OCI-LY1 (cell line): ENCODE data around the gene CRY1.
A peak's percentile ranks its signal among the peaks of the same experiment; 100 is the strongest.

ENCODE experiments used
- H2AFZ ChIP-seq: fragments of 200-600 bp; sonication (generic), shearing (Covaris generic); 2 replicates; pipeline ENCODE4 v1.6.0; 2014; ENCODE audit warnings: antibody characterized with exemption, mild to moderate bottlenecking, low read length
- H3F3A ChIP-seq: fragments of 200-600 bp; sonication (generic), shearing (Covaris generic); 2 replicates; pipeline ENCODE4 v1.6.0; 2014; ENCODE audit warnings: mild to moderate bottlenecking, antibody characterized with exemption, low read length, moderate library complexity; ENCODE audit not compliant: insufficient read depth
- H3K27ac ChIP-seq: fragments of 200-600 bp; sonication (generic); 2 replicates; pipeline ENCODE4 v1.5.1; 2014; ENCODE audit warnings: low read length, mixed run types, mild to moderate bottlenecking, low read depth; ENCODE audit not compliant: poor library complexity, severe bottlenecking
- H3K27me3 ChIP-seq: fragments of 200-600 bp; sonication (generic); 2 replicates; pipeline ENCODE4 v1.6.0; 2014; ENCODE audit warnings: antibody characterized with exemption, mild to moderate bottlenecking, low read length, moderate library complexity; ENCODE audit not compliant: insufficient read depth
- H3K36me3 ChIP-seq: fragments of 200-600 bp; sonication (generic); 2 replicates; pipeline ENCODE4 v1.6.1; 2014; ENCODE audit warnings: mild to moderate bottlenecking, antibody characterized with exemption, low read length, moderate library complexity, mixed read lengths; ENCODE audit not compliant: insufficient read depth
- H3K4me1 ChIP-seq: fragments of 200-600 bp; sonication (generic); 2 replicates; pipeline ENCODE4 v1.5.1; 2014; ENCODE audit warnings: mild to moderate bottlenecking, low read length, moderate library complexity; ENCODE audit not compliant: insufficient read depth, severe bottlenecking
- H3K4me2 ChIP-seq: fragments of 200-600 bp; sonication (generic), shearing (Covaris generic); 2 replicates; pipeline ENCODE4 v1.6.1; 2014; ENCODE audit warnings: low read length
- H3K4me3 ChIP-seq: fragments of 200-600 bp; sonication (generic); 2 replicates; pipeline ENCODE4 v1.5.1; 2014; ENCODE audit warnings: low read length, low read depth, mild to moderate bottlenecking, mixed read lengths; ENCODE audit not compliant: poor library complexity, severe bottlenecking
- H3K79me2 ChIP-seq: fragments of 200-600 bp; shearing (Covaris generic); 2 replicates; pipeline ENCODE4 v1.6.1; 2016; ENCODE audit warnings: mixed run types, low read length, mixed read lengths; ENCODE audit not compliant: insufficient read depth
- H3K9ac ChIP-seq: fragments of 200-600 bp; sonication (generic), shearing (Covaris generic); 2 replicates; pipeline ENCODE4 v1.6.1; 2014; ENCODE audit warnings: mild to moderate bottlenecking, low read length, mixed read lengths
- H3K9me2 ChIP-seq: fragments of 200-600 bp; sonication (generic), shearing (Covaris generic); 2 replicates; pipeline ENCODE4 v1.6.1; 2014; ENCODE audit warnings: low read depth, mild to moderate bottlenecking, low read length, mixed read lengths
- H3K9me3 ChIP-seq: fragments of 200-600 bp; shearing (Covaris generic); 2 replicates; pipeline ENCODE4 v1.6.1; 2014; ENCODE audit warnings: low read length, mixed read lengths
- H4K20me1 ChIP-seq: fragments of 200-600 bp; sonication (generic), shearing (Covaris generic); 2 replicates; pipeline ENCODE4 v1.6.0; 2016; ENCODE audit warnings: mild to moderate bottlenecking, low read length; ENCODE audit not compliant: insufficient read depth
- EZH2 ChIP-seq: fragments of 200-600 bp; sonication (generic), shearing (Covaris generic); IDR thresholded peaks from 2 replicates; pipeline ENCODE4 v1.8.0; 2017; ENCODE audit warnings: borderline replicate concordance, mixed run types, mild to moderate bottlenecking, antibody characterized with exemption, low read length, moderate library complexity, mixed read lengths
- TF ChIP-seq, protein P1 (sequence below): fragments of 200-600 bp; sonication (generic), shearing (Covaris generic); IDR thresholded peaks from 2 replicates; pipeline ENCODE4 v1.5.1; 2017; ENCODE audit warnings: mild to moderate bottlenecking, antibody characterized with exemption, low read length, moderate library complexity, mixed read lengths

The CRY1 gene

DNA sequence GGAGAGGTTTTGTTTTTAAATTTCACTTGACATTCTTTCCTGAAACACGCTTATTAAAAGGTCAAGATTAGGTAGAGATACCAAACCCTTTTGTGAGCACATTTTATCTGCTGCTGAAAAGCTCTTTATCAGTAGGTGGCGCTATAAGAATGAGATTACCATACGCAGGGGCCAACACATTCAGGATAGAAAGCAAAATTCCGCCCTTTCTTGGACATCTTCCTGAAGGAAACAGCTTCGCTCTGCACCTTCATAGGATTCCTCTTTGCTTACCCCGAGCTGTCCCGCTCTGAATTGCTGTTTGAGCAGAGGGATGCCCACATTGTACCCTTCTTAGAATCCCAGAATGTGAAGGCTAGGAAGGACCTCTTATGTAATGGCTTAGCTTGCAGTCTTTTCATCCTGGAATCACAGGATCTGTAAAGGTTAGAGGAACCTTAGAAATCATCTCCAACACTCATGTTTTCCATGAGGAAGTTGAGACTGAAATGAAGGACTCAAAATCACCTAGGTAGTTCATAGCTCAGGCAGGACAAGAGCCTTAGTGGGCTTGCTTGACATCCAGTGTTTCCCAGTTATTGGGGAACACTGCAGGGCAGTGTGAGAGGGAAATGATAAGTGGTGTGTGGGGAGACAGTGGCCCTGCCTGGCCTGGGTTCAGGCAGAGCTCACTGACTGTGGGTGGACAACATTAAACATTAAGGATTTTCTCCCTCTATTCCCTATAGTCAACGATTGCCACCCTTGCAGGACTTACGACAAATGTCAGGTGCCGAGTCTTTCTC, 38.7 kb upstream of the CRY1 start:
- Histone ChIP-seq H4K20me1 (no peaks in the 10 kb centered on the region), H3K27me3 (no peaks in the 10 kb centered on the region), H2AFZ (no peak overlapping the region), H3K4me2 (no peak overlapping the region), H3K79me2 (no peaks in the 10 kb centered on the region), H3K9me2 (no peaks in the 10 kb centered on the region), H3K4me3 (no peak overlapping the region), H3K9me3 (no peaks in the 10 kb centered on the region), H3K4me1 (no peaks in the 10 kb centered on the region), H3K36me3 (no peaks in the 10 kb centered on the region), H3K27ac (no peak overlapping the region), H3K9ac (no peak overlapping the region), H3F3A (no peaks in the 10 kb centered on the region)
- TF ChIP-seq, protein P1, sequence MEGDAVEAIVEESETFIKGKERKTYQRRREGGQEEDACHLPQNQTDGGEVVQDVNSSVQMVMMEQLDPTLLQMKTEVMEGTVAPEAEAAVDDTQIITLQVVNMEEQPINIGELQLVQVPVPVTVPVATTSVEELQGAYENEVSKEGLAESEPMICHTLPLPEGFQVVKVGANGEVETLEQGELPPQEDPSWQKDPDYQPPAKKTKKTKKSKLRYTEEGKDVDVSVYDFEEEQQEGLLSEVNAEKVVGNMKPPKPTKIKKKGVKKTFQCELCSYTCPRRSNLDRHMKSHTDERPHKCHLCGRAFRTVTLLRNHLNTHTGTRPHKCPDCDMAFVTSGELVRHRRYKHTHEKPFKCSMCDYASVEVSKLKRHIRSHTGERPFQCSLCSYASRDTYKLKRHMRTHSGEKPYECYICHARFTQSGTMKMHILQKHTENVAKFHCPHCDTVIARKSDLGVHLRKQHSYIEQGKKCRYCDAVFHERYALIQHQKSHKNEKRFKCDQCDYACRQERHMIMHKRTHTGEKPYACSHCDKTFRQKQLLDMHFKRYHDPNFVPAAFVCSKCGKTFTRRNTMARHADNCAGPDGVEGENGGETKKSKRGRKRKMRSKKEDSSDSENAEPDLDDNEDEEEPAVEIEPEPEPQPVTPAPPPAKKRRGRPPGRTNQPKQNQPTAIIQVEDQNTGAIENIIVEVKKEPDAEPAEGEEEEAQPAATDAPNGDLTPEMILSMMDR = peak; percentile 61
- TF ChIP-seq EZH2 = no peak

DNA sequence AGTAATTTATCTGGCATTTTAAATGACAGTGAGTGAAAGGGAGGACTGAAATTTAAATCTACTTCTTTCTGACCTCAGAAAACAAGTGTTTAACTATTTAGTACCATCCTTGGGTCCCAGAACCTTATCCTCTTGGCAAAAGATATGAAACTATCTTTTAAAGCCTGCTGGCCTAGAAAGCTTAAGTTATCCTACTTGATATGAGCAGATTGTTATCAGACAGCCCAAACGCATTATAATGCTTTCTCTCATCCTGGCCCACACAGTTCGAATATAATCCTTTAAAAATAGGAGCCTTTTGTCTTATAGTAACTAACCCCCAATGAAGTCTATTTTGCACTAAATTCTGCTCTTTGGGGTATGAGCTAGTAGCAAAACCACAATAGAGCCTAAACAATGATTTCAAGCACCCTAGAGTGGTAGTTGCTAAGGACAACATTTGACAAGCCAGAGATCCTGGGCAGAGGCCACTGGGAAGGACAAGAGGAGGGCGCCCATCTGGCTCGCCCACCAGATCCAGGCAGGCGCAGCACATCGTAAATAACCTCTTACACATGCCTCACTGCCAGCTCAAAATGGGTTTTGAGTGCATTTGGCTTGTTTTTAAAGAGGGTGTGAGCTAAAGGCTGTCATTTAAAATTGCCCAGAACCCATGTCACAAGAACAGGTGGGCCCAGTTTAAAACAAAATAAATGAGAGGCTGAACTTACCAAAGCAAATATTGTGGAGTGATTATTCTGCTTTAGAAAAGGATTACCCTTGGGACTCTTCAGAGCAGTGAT, 37.7 kb upstream of the CRY1 start:
- Histone ChIP-seq H3K9me2 (no peaks in the 10 kb centered on the region), H3F3A (no peaks in the 10 kb centered on the region), H3K9me3 (no peaks in the 10 kb centered on the region), H3K4me2 (no peak overlapping the region), H3K4me1 (no peaks in the 10 kb centered on the region), H3K4me3 (no peak overlapping the region), H3K27me3 (no peaks in the 10 kb centered on the region), H3K36me3 (no peaks in the 10 kb centered on the region), H3K79me2 (no peaks in the 10 kb centered on the region), H4K20me1 (no peaks in the 10 kb centered on the region), H2AFZ (no peak overlapping the region), H3K9ac (no peak overlapping the region), H3K27ac (no peak overlapping the region)
- TF ChIP-seq EZH2 = no peak
- TF ChIP-seq, protein P1 = no peak

DNA sequence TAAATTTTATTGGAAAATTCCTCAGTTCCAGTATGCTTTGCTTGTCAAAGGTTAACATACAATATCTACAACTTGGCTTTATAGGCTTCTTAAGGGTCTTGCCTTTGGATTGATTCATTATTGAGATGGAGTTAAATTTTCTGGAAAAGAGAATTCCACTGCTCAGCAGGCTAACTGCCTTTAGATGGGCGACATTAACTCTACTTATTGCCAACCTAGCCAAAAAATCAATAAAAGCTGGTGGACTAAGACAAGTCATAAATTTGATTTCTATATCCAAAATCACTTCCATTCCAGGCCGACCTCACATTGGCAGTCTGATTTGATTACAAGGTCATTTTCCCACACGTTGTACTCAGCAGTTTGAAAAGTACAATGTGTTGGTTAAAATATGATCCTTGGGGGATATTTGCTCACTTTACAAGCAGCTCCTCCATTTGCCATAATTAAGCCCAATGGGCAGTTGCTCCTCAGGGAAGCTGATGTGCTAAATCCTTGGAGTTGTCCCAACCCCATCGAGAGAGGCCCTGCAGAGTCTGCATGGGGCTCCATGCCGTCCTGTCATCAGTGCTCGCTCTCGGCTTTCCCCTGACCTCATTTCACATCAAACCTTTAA, 36.1 kb upstream of the CRY1 start:
- H3K27ac ChIP-seq = no peak overlapping the region
- H3K79me2 ChIP-seq = no peaks in the 10 kb centered on the region
- no peaks in the 10 kb centered on the region for H3K9me2 ChIP-seq
- H2AFZ ChIP-seq = no peak overlapping the region
- H3K4me1 ChIP-seq = no peaks in the 10 kb centered on the region
- H3K4me3 ChIP-seq = no peak overlapping the region
- H3K9me3 ChIP-seq = no peaks in the 10 kb centered on the region
- H3K36me3 ChIP-seq = no peaks in the 10 kb centered on the region
- no peak overlapping the region for H3K9ac ChIP-seq
- TF ChIP-seq, protein P1 = no peak
- no peak for TF ChIP-seq EZH2
- H4K20me1 ChIP-seq = no peaks in the 10 kb centered on the region
- H3K27me3 ChIP-seq = no peaks in the 10 kb centered on the region
- H3F3A ChIP-seq = no peaks in the 10 kb centered on the region
- no peak overlapping the region for H3K4me2 ChIP-seq
